ENCODE measurements around the gene SAMD4A.

GRCh38 chr14:54781080-54781479 is 214.2 kb downstream of the SAMD4A start:
- TF ChIP-seq CTCF (IDR thresholded peaks at IDR 0.05): no peak
- no peak for TF ChIP-seq EP300 (IDR thresholded peaks at IDR 0.05; ENCODE audit: low read depth)

Measured in transverse colon (tissue), 3 donors.